CD8-positive, alpha-beta memory T cell (primary cell): Measurements from ENCODE around the gene ADCK1. TPM values are rescaled to one million over a fixed set of nuclear protein-coding genes. Genes with fewer than 3 reads are reported as not detected.
"Not testable (repeated sequence)": the region's sequence is repeated elsewhere in the genome, so short reads cannot be mapped to it uniquely, and the experiment has no call there.

ENCODE experiments used
- CTCF ChIA-PET: fragments of 350-600 bp; sonication (Branson Sonifier 250); formaldehyde crosslinking; loops from one replicate; lab custom pipeline; 2021; ENCODE audit warnings: antibody characterized with exemption; lab: Charles Lee
- POLR2A ChIA-PET: fragments of 350-600 bp; sonication (Branson Sonifier 250); formaldehyde crosslinking; loops from one replicate; lab custom pipeline; 2021; ENCODE audit warnings: antibody characterized with exemption; lab: Charles Lee
- DNase-seq, 5 donors: peaks; one replicate each; pipeline versions ENCODE4 v3.0.0 to v3.0.0-alpha.2; 2020 to 2022; ENCODE audit warnings: mixed read lengths in 1 of 5
- H3K27ac ChIP-seq: one replicate; pipeline ENCODE4 v1.7.0; 2013; ENCODE audit warnings: low read depth, mild to moderate bottlenecking, low read length, moderate library complexity
- H3K27me3 ChIP-seq: 2 replicates; pipeline ENCODE4 v1.7.0; 2013; ENCODE audit warnings: low read length, mild to moderate bottlenecking; ENCODE audit not compliant: insufficient read depth, poor library complexity, severe bottlenecking
- H3K36me3 ChIP-seq: 2 replicates; pipeline ENCODE4 v1.7.0; 2013; ENCODE audit warnings: mild to moderate bottlenecking, low read length, moderate library complexity; ENCODE audit not compliant: insufficient read depth
- H3K4me1 ChIP-seq: 2 replicates; pipeline ENCODE4 v1.7.0; 2013; ENCODE audit warnings: mild to moderate bottlenecking, low read length, moderate library complexity; ENCODE audit not compliant: insufficient read depth
- H3K4me3 ChIP-seq: 2 replicates; pipeline ENCODE4 v1.7.0; 2013; ENCODE audit warnings: mild to moderate bottlenecking, low read length
- H3K9me3 ChIP-seq: 2 replicates; pipeline ENCODE4 v1.7.0; 2013; ENCODE audit warnings: mild to moderate bottlenecking, low read length
- H3K27ac Mint-ChIP-seq, 8 donors: one replicate each; pipeline ENCODE4 v1.8.0; 2020 to 2021; ENCODE audit warnings: mixed read lengths in 8 of 8, mild to moderate bottlenecking in 6 of 8, inconsistent platforms in 3 of 8, moderate library complexity in 3 of 8
- H3K27me3 Mint-ChIP-seq, 2 donors: one replicate each; pipeline ENCODE4 v1.8.0; 2020 to 2021; ENCODE audit warnings: mixed read lengths in 2 of 2, mild to moderate bottlenecking in 1 of 2, moderate library complexity in 1 of 2
- H3K36me3 Mint-ChIP-seq, 3 donors: one replicate each; pipeline ENCODE4 v1.8.0; 2020 to 2021; ENCODE audit warnings: mixed read lengths in 3 of 3, inconsistent platforms in 1 of 3, mild to moderate bottlenecking in 1 of 3
- H3K4me1 Mint-ChIP-seq, 3 donors: one replicate each; pipeline ENCODE4 v1.8.0; 2020 to 2021; ENCODE audit warnings: mixed read lengths in 3 of 3, inconsistent platforms in 1 of 3, mild to moderate bottlenecking in 1 of 3
- H3K4me3 Mint-ChIP-seq, 7 donors: one replicate each; pipeline ENCODE4 v1.8.0; 2020 to 2021; ENCODE audit warnings: mixed read lengths in 7 of 7, mild to moderate bottlenecking in 6 of 7, moderate library complexity in 4 of 7, inconsistent platforms in 2 of 7
- H3K9me3 Mint-ChIP-seq, 5 donors: one replicate each; pipeline ENCODE4 v1.8.0; 2020 to 2022; ENCODE audit warnings: mixed read lengths in 5 of 5, mild to moderate bottlenecking in 3 of 5, moderate library complexity in 2 of 5, inconsistent platforms in 1 of 5
- polyA plus RNA-seq: library from polyadenylated mRNA; unstranded; fragments of 300-500 nt; fragmentation: Illumina TruSeq; gene quantifications from one replicate; pipeline ENCODE4 v1.2.3, GENCODE V29; 2021
- total RNA-seq, 2 experiments: library from RNA; stranded (reverse); gene quantifications; one replicate each; pipeline ENCODE4 v1.2.3, GENCODE V29; 2021

ADCK1 gene
- total and polyA plus RNA-seq, 3 experiments from 2014 or later: 4.2 to 7.5 (median 5.9) TPM

- CTCF ChIA-PET: no interaction called here
- H3K9me3 Mint-ChIP-seq: no peaks in the 10 kb centered on the region
- H3K36me3 ChIP-seq: no peaks in the 10 kb centered on the region
- H3K27me3 Mint-ChIP-seq: no peaks in the 10 kb centered on the region
- H3K4me3 ChIP-seq: no peak overlapping the region
- peaks cover 0 to 14% (median 0%) of the 10 kb centered on the region in 3 donors for H3K36me3 Mint-ChIP-seq
- DNase-seq: no peak
- no peak overlapping the region for H3K27ac ChIP-seq
- H3K27me3 ChIP-seq: no peaks in the 10 kb centered on the region
- POLR2A ChIA-PET: interaction anchor here (0.5 kb wide), 1 partner anchor 30 kb away, joined by 7 read pairs; no protein-coding TSS in a partner anchor
- peaks cover 20% of the 10 kb centered on the region for H3K4me1 ChIP-seq
- no peak overlapping the region for H3K4me3 Mint-ChIP-seq
- no peak overlapping the region for H3K27ac Mint-ChIP-seq
- H3K9me3 ChIP-seq: no peaks in the 10 kb centered on the region
- peaks cover 20 to 27% (median 24%) of the 10 kb centered on the region in 3 donors for H3K4me1 Mint-ChIP-seq
Measured at GRCh38 chr14:77763978-77764377, 35.9 kb upstream of the ADCK1 start.

- H3K9me3 Mint-ChIP-seq, H3K4me3 Mint-ChIP-seq, H3K27me3 Mint-ChIP-seq, H3K36me3 ChIP-seq, H3K4me3 ChIP-seq, H3K4me1 Mint-ChIP-seq, H3K27ac Mint-ChIP-seq, H3K36me3 Mint-ChIP-seq, H3K27ac ChIP-seq, POLR2A ChIA-PET, DNase-seq, H3K4me1 ChIP-seq, CTCF ChIA-PET, H3K27me3 ChIP-seq, H3K9me3 ChIP-seq: not testable (repeated sequence)
Measured at GRCh38 chr14:77768442-77769069, 31.4 kb upstream of the ADCK1 start.

GRCh38 chr14:77773966-77774365, 25.9 kb upstream of the ADCK1 start:
- H3K9me3 Mint-ChIP-seq, DNase-seq, H3K27ac ChIP-seq, H3K27me3 ChIP-seq, H3K4me1 Mint-ChIP-seq, H3K4me1 ChIP-seq, H3K4me3 ChIP-seq, H3K4me3 Mint-ChIP-seq, H3K36me3 ChIP-seq, H3K36me3 Mint-ChIP-seq, POLR2A ChIA-PET, H3K27me3 Mint-ChIP-seq, H3K9me3 ChIP-seq: not testable (repeated sequence)
- peak overlapping the region in 1 of 8 donors; percentile 29 for H3K27ac Mint-ChIP-seq
- CTCF ChIA-PET: interaction anchor here (1.7 kb wide), 1 partner anchor 12 kb away, joined by 3 read pairs; no protein-coding TSS in a partner anchor

- no peaks in the 10 kb centered on the region for H3K27me3 ChIP-seq
- Mint-ChIP-seq H3K36me3 (no peaks in the 10 kb centered on the region), H3K4me1 (no peaks in the 10 kb centered on the region), H3K4me3 (no peak overlapping the region), H3K27me3 (peaks cover 0 to 3% of the 10 kb centered on the region in 2 donors), H3K27ac (no peak overlapping the region), H3K9me3 (no peaks in the 10 kb centered on the region)
- CTCF ChIA-PET: no interaction called here
- POLR2A ChIA-PET: no interaction called here
- DNase-seq: no peak
- no peaks in the 10 kb centered on the region for H3K4me1 ChIP-seq
- H3K36me3 ChIP-seq: no peaks in the 10 kb centered on the region
- H3K9me3 ChIP-seq: no peaks in the 10 kb centered on the region
- no peak overlapping the region for H3K4me3 ChIP-seq
- H3K27ac ChIP-seq: no peak overlapping the region
Measured at GRCh38 chr14:77782202-77782601, 17.7 kb upstream of the ADCK1 start.

DNA sequence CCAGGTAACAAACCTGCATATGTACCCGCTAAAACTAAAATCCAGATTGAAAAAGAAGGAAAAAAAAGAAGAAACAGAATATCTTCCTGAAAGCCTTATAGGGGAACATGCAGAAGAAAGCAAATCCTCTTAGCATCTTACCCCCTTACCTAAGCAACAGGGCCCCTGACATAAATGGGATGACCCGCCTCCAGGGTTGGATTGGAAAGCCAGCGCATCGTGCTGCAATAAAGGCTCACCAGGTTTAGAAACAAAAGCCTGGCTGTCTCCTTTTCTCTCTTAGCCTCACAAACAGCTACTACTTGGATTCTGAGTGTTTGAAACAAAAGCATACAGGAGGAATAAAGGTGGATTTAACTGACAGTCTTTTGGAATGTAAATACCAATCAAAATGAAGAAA, 13.8 kb upstream of the ADCK1 start:
- peaks cover 2 to 18% of the 10 kb centered on the region in 2 donors for H3K27me3 Mint-ChIP-seq

DNA sequence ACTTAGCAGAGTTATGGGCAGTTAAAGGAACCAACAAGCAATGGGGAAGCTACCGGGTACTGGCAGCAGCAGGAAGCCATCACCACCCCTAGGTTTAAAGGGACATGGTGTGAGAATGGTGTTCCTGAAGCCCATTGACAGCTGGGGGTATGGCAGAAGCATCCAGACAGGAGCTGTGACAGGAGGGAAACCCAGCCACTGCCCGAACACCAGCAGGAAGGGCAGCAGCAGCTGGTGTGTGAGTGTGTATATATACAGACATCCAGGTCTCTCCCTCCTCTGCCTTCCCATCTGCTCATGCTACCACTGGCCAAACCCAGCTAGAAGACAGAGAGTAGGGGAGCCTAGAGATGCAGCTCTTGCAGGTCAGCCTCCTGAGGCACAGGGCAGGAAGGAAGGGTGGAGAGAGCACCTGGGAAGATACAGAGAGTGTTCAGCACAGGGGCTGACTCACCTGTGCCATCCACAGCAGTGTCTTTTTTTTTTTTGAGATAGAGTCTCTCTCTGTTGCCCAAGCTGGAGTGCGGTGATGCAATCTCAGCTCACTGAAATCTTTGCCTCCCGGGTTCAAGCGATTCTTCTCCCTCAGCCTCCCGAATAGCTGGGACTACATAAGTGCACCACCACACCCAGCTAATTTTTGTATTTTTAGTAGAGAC, 9.2 kb upstream of the ADCK1 start:
- no peaks in the 10 kb centered on the region for H3K9me3 ChIP-seq
- no peaks in the 10 kb centered on the region for H3K36me3 ChIP-seq
- DNase-seq: no peak
- Mint-ChIP-seq H3K4me1 (no peaks in the 10 kb centered on the region), H3K4me3 (no peak overlapping the region), H3K27me3 (peaks cover 8 to 29% of the 10 kb centered on the region in 2 donors), H3K27ac (peak overlapping the region in 1 of 8 donors; percentile 21), H3K9me3 (no peaks in the 10 kb centered on the region), H3K36me3 (no peaks in the 10 kb centered on the region)
- H3K4me1 ChIP-seq: no peaks in the 10 kb centered on the region
- POLR2A ChIA-PET: no interaction called here
- H3K4me3 ChIP-seq: no peak overlapping the region
- no peaks in the 10 kb centered on the region for H3K27me3 ChIP-seq
- no peak overlapping the region for H3K27ac ChIP-seq
- CTCF ChIA-PET: interaction anchor here (0.7 to 0.8 kb wide), 2 partner anchors 9 to 332 kb away, joined by 3 read pairs; partner anchors contain the start of gene ADCK1

More for the DNA sequence above, 13.8 kb upstream of the ADCK1 start:
- H3K36me3 Mint-ChIP-seq: no peaks in the 10 kb centered on the region
- H3K27ac Mint-ChIP-seq: no peak overlapping the region
- no peaks in the 10 kb centered on the region for H3K4me1 ChIP-seq
- no peak overlapping the region for H3K27ac ChIP-seq
- H3K4me3 ChIP-seq: no peak overlapping the region
- POLR2A ChIA-PET: no interaction called here
- no peaks in the 10 kb centered on the region for H3K9me3 ChIP-seq
- H3K4me1 Mint-ChIP-seq: no peaks in the 10 kb centered on the region
- no peaks in the 10 kb centered on the region for H3K27me3 ChIP-seq
- H3K4me3 Mint-ChIP-seq: no peak overlapping the region
- no peaks in the 10 kb centered on the region for H3K9me3 Mint-ChIP-seq
- H3K36me3 ChIP-seq: no peaks in the 10 kb centered on the region
- CTCF ChIA-PET: interaction anchor here (1.0 kb wide), 1 partner anchor 11 kb away, joined by 3 read pairs; no protein-coding TSS in a partner anchor
- DNase-seq: no peak

GRCh38 chr14:77791225-77791600, 8.7 kb upstream of the ADCK1 start:
- Histone ChIP-seq H3K27ac (no peak overlapping the region), H3K27me3 (no peaks in the 10 kb centered on the region), H3K9me3 (no peaks in the 10 kb centered on the region), H3K4me1 (no peaks in the 10 kb centered on the region), H3K36me3 (no peaks in the 10 kb centered on the region), H3K4me3 (no peak overlapping the region)
- Mint-ChIP-seq H3K4me1 (no peaks in the 10 kb centered on the region), H3K27me3 (peaks cover 8 to 29% of the 10 kb centered on the region in 2 donors), H3K9me3 (no peaks in the 10 kb centered on the region), H3K36me3 (no peaks in the 10 kb centered on the region), H3K27ac (no peak overlapping the region), H3K4me3 (no peak overlapping the region)
- CTCF ChIA-PET: no interaction called here
- no peak for DNase-seq
- POLR2A ChIA-PET: no interaction called here

GRCh38 chr14:77793255-77793654, 6.7 kb upstream of the ADCK1 start:
- H3K36me3 Mint-ChIP-seq, H3K4me1 ChIP-seq, H3K9me3 Mint-ChIP-seq, H3K36me3 ChIP-seq, H3K27ac ChIP-seq, H3K27ac Mint-ChIP-seq, CTCF ChIA-PET, H3K4me1 Mint-ChIP-seq, DNase-seq, H3K4me3 Mint-ChIP-seq, H3K27me3 ChIP-seq, H3K9me3 ChIP-seq, H3K4me3 ChIP-seq, POLR2A ChIA-PET: not testable (repeated sequence)
- H3K27me3 Mint-ChIP-seq: peaks cover 8 to 29% of the 10 kb centered on the region in 2 donors
